Measurements from ENCODE around the gene HPCA.
A peak's percentile ranks its signal among the peaks of the same experiment; 100 is the strongest.
"Not testable (repeated sequence)": the region's sequence is repeated elsewhere in the genome, so short reads cannot be mapped to it uniquely, and the experiment has no call there.

The HPCA gene

GRCh38 chr1:32903991-32904785 lies 17.9 kb downstream of the HPCA start:
- no peak for DNase-seq

- DNase-seq = no peak
These were observed 18.5 kb downstream of the HPCA start for GRCh38 chr1:32904797-32905196.

GRCh38 chr1:32905588-32905987 lies 19.3 kb downstream of the HPCA start:
- DNase-seq = not testable (repeated sequence)

- DNase-seq = no peak
These were observed 20.4 kb downstream of the HPCA start for GRCh38 chr1:32906654-32907053.

GRCh38 chr1:32907435-32907834 lies 21.1 kb downstream of the HPCA start:
- DNase-seq = no peak

- no peak for DNase-seq
These were observed 24.0 kb downstream of the HPCA start for GRCh38 chr1:32910319-32910718.

GRCh38 chr1:32915766-32916706 lies 29.7 kb downstream of the HPCA start:
- DNase-seq = no peak

GRCh38 chr1:32917521-32917920 lies 31.2 kb downstream of the HPCA start:
- DNase-seq = no peak

- no peak for DNase-seq
These were observed 31.9 kb downstream of the HPCA start for GRCh38 chr1:32918179-32918578.

GRCh38 chr1:32919811-32920733 lies 33.8 kb downstream of the HPCA start:
- no peak for DNase-seq

- no peak for DNase-seq
These were observed 34.5 kb downstream of the HPCA start for GRCh38 chr1:32920833-32921232.

GRCh38 chr1:32924881-32925344 lies 38.6 kb downstream of the HPCA start:
- DNase-seq = no peak

- DNase-seq = peak in 1 of 2 experiments; percentile 7
These were observed 39.3 kb downstream of the HPCA start for GRCh38 chr1:32925403-32926162.

GRCh38 chr1:32926562-32926961 lies 40.3 kb downstream of the HPCA start:
- DNase-seq = no peak

- DNase-seq = no peak
These were observed 41.1 kb downstream of the HPCA start for GRCh38 chr1:32927441-32927840.

GRCh38 chr1:32928285-32928684 lies 42.0 kb downstream of the HPCA start:
- no peak for DNase-seq

- DNase-seq = no peak
These were observed 42.4 kb downstream of the HPCA start for GRCh38 chr1:32928715-32929114.

- no peak for DNase-seq
These were observed 43.1 kb downstream of the HPCA start for GRCh38 chr1:32929366-32929765.

GRCh38 chr1:32931760-32932159 lies 45.5 kb downstream of the HPCA start:
- DNase-seq = no peak

GRCh38 chr1:32933742-32934322 lies 47.5 kb downstream of the HPCA start:
- no peak for DNase-seq

- no peak for DNase-seq
These were observed 48.2 kb downstream of the HPCA start for GRCh38 chr1:32934535-32934934.

All from activated CD4-positive, alpha-beta T cell treated with anti-CD3 and anti-CD28 coated beads, Interleukin-2, amount 50 U/mL, for 4 hours (primary cell).